Measurements from ENCODE around the gene FHOD3.

FHOD3 gene

DNA sequence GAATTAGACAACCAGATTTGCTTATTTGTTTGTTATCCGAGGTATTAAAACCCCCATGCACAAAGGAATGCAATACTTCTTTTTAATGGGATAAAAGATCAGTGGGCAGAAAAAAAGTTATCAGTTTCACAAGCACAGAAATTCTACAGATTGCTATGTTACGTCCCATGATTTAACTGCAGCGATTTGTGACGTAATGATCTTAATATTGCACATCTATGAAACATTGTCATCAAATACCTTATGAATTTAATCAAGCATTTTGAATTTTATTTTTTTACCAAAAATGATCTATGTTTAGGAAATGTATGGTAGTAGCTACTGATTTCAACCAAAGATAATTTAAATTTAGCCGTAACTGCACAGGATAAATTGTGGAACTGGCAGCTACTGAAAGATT, 138.9 kb downstream of the FHOD3 start:
- no peak for TF ChIP-seq POLR2AphosphoS5 (IDR thresholded peaks at IDR 0.05; ENCODE audit: low read depth, low read length)
- no peak for TF ChIP-seq TAF1 (IDR thresholded peaks at IDR 0.05; ENCODE audit: borderline replicate concordance, insufficient read depth, low read length)
- TF ChIP-seq, protein P1, sequence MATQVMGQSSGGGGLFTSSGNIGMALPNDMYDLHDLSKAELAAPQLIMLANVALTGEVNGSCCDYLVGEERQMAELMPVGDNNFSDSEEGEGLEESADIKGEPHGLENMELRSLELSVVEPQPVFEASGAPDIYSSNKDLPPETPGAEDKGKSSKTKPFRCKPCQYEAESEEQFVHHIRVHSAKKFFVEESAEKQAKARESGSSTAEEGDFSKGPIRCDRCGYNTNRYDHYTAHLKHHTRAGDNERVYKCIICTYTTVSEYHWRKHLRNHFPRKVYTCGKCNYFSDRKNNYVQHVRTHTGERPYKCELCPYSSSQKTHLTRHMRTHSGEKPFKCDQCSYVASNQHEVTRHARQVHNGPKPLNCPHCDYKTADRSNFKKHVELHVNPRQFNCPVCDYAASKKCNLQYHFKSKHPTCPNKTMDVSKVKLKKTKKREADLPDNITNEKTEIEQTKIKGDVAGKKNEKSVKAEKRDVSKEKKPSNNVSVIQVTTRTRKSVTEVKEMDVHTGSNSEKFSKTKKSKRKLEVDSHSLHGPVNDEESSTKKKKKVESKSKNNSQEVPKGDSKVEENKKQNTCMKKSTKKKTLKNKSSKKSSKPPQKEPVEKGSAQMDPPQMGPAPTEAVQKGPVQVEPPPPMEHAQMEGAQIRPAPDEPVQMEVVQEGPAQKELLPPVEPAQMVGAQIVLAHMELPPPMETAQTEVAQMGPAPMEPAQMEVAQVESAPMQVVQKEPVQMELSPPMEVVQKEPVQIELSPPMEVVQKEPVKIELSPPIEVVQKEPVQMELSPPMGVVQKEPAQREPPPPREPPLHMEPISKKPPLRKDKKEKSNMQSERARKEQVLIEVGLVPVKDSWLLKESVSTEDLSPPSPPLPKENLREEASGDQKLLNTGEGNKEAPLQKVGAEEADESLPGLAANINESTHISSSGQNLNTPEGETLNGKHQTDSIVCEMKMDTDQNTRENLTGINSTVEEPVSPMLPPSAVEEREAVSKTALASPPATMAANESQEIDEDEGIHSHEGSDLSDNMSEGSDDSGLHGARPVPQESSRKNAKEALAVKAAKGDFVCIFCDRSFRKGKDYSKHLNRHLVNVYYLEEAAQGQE (IDR thresholded peaks at IDR 0.05; ENCODE audit: insufficient read depth in 1 of 2, low read depth in 2 of 2, low read length in 2 of 2) = no peak
- no peak for TF ChIP-seq FOXP2 (optimal IDR thresholded peaks at IDR 0.05; ENCODE audit: borderline replicate concordance, extremely low read depth, extremely low read length, insufficient read depth)
- TF ChIP-seq SIN3A (IDR thresholded peaks at IDR 0.05; ENCODE audit: borderline replicate concordance, insufficient read depth, low read length) = no peak

DNA sequence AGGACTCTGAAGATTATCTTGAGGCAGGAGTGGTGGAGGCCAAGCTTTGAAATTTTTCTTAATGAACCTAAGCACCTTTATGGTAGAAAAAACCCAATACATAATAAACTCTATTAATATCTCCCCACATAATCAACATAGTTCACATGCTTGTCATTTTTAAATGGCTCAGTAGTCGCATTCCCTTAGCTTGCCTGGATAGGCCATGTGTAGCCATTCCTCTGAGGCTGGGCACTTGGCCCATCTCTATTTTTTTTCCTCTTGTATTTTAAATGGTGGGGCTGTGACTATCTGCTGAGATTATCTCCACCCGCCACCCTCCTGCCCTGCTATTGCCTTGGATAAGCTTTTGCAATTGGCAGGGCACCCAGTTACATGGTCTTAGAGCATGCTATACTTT, 143.1 kb downstream of the FHOD3 start:
- no peak for TF ChIP-seq TAF1 (IDR thresholded peaks at IDR 0.05; ENCODE audit: borderline replicate concordance, insufficient read depth, low read length)
- TF ChIP-seq POLR2AphosphoS5 (IDR thresholded peaks at IDR 0.05; ENCODE audit: low read depth, low read length) = no peak
- TF ChIP-seq FOXP2 (optimal IDR thresholded peaks at IDR 0.05; ENCODE audit: borderline replicate concordance, extremely low read depth, extremely low read length, insufficient read depth) = no peak
- no peak for TF ChIP-seq SIN3A (IDR thresholded peaks at IDR 0.05; ENCODE audit: borderline replicate concordance, insufficient read depth, low read length)
- TF ChIP-seq, protein P1 (IDR thresholded peaks at IDR 0.05; ENCODE audit: insufficient read depth in 1 of 2, low read depth in 2 of 2, low read length in 2 of 2) = no peak

DNA sequence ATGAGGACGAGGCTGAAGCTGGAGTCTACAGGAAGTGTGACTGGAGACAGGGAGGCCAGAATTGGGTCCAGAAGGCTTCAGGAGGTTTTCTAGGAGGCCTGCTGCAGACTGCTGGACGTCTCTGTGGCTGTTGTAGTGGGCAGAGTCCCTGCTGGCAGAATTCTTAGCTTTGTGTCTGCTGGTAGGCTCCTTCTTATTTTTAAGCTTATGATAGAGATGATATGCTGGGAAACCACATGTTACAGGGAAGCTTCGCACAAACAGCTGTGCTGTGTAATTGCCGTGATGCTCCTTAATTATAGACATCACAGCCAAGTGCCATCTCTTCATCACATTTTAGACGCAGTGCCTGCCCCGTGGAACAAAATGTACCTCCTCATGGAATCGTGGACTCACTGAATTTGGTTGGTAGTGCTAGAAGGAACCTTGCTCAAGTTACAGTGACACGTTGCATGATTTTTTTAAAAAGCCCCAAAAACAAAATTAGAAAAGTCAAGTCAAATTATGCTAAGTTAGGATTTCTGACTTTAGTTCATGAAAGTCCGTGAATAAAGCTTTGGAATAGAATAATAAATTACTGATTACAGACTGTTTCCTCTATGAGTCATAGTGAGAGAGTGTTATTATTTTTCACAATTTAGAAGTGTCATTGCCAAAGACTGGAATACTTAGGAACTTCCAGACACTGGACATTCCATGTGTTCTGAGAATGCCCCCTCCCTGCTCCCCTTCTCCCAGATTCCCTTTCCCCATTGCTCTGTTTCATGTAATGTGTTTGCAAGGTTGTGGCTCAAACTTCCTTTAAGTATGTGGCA, 144.1 kb downstream of the FHOD3 start:
- TF ChIP-seq, protein P1 (IDR thresholded peaks at IDR 0.05; ENCODE audit: insufficient read depth in 1 of 2, low read depth in 2 of 2, low read length in 2 of 2) = no peak
- no peak for TF ChIP-seq FOXP2 (optimal IDR thresholded peaks at IDR 0.05; ENCODE audit: borderline replicate concordance, extremely low read depth, extremely low read length, insufficient read depth)
- no peak for TF ChIP-seq POLR2AphosphoS5 (IDR thresholded peaks at IDR 0.05; ENCODE audit: low read depth, low read length)
- no peak for TF ChIP-seq SIN3A (IDR thresholded peaks at IDR 0.05; ENCODE audit: borderline replicate concordance, insufficient read depth, low read length)
- TF ChIP-seq TAF1 (IDR thresholded peaks at IDR 0.05; ENCODE audit: borderline replicate concordance, insufficient read depth, low read length) = no peak

DNA sequence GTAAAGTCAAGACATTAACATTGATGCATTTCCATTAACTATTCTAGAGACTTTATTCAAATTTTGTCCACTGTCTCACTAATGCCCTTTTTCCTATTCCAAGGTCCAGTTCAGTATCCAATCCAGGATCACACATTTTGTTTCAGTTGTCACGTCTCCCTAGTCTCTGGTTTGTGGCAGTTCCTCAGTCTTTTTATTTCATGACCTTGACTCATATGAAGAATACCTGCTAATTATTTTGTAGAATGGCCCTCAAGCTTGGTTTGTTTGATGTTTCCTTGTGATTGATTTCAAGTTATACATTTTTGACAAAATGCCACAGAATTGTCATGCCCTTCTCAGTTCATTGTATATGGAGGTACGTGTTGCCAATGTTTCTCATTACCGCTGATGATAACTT, 145.2 kb downstream of the FHOD3 start:
- TF ChIP-seq POLR2AphosphoS5 (IDR thresholded peaks at IDR 0.05; ENCODE audit: low read depth, low read length) (no peak), TAF1 (IDR thresholded peaks at IDR 0.05; ENCODE audit: borderline replicate concordance, insufficient read depth, low read length) (no peak), SIN3A (IDR thresholded peaks at IDR 0.05; ENCODE audit: borderline replicate concordance, insufficient read depth, low read length) (no peak)
- TF ChIP-seq, protein P1 (IDR thresholded peaks at IDR 0.05; ENCODE audit: insufficient read depth in 1 of 2, low read depth in 2 of 2, low read length in 2 of 2) = no peak

Measured in PFSK-1 (cell line).